ENCODE measurements around the gene DSCAML1. TPM values are rescaled to one million over a fixed set of nuclear protein-coding genes. Genes with fewer than 3 reads are reported as not detected.
A peak's percentile ranks its signal among the peaks of the same experiment; 100 is the strongest.

The DSCAML1 gene
- total and polyA plus RNA-seq, 2 of the 8 experiments (the other 6 are each of a cell fraction or from before 2014, with no cell fraction given), result 0.19 to 0.24 TPM

GRCh38 chr11:117442869-117443239, 354.2 kb downstream of the DSCAML1 start:
- DNase-seq (ENCODE audit: low read depth in 1 of 2, low spot score in 2 of 2), result no peak

More at GRCh38 chr11:117442869-117443239, 354.2 kb downstream of the DSCAML1 start:
- Histone ChIP-seq H3K36me3 (ENCODE audit: control insufficient read depth in 2 of 4, insufficient read depth in 4 of 4, low read length in 3 of 4) (no peaks in the 10 kb centered on the region), H3K79me1 (ENCODE audit: low read depth, low read length) (no peaks in the 10 kb centered on the region), H3K18ac (ENCODE audit: extremely low read depth, low read length) (peak overlapping the region; percentile 32; the same call in 1 of the 2 replicates), H2BK120ac (replicated peaks; ENCODE audit: low read depth, low read length) (no peak overlapping the region), H3K23me2 (ENCODE audit: low read depth, low read length) (peaks cover 3% of the 10 kb centered on the region; the same call in 1 of the 2 replicates), H2BK15ac (ENCODE audit: low read length) (no peak overlapping the region), H3K9ac (replicated peaks in 1 of 4; ENCODE audit: extremely low read depth in 1 of 4, low read depth in 3 of 4, low read length in 3 of 4) (no peak overlapping the region), H2BK5ac (ENCODE audit: low read depth, low read length) (no peak overlapping the region), H3K27ac (ENCODE audit: low read depth, low read length) (no peak overlapping the region), H4K8ac (ENCODE audit: extremely low read depth, insufficient read depth, low read length) (peak overlapping the region; percentile 45; the same call in 1 of the 2 replicates), H3K4me3 (ENCODE audit: extremely low read depth in 1 of 4, insufficient read depth in 2 of 4, low read depth in 3 of 4, low read length in 4 of 4) (no peak overlapping the region), H3K9me3 (ENCODE audit: insufficient read depth in 2 of 2, low read depth in 1 of 2, low read length in 1 of 2) (no peaks in the 10 kb centered on the region), H3K23ac (ENCODE audit: insufficient read length) (no peak overlapping the region), H3K79me2 (ENCODE audit: control insufficient read depth in 1 of 2, insufficient read depth in 2 of 2, low read length in 2 of 2) (no peaks in the 10 kb centered on the region; a peak in 1 of 4 replicates), H2BK20ac (ENCODE audit: low read length) (no peak overlapping the region), H2AFZ (ENCODE audit: low read length) (no peak overlapping the region), H3K27me3 (replicated peaks in 1 of 4; ENCODE audit: control insufficient read depth in 3 of 4, extremely low read depth in 1 of 4, insufficient read depth in 3 of 4, low read length in 3 of 4) (peaks cover 0 to 3% (median 0%) of the 10 kb centered on the region in 4 experiments; a peak in 2 of 7 replicates), H2AK5ac (ENCODE audit: low read depth, low read length) (no peak overlapping the region), H3K4ac (replicated peaks; ENCODE audit: insufficient read length, low read depth, low read length) (no peak overlapping the region), H3K4me1 (replicated peaks in 1 of 4; ENCODE audit: control insufficient read depth in 3 of 4, insufficient read depth in 4 of 4, low read length in 3 of 4) (peaks cover 0 to 9% (median 3%) of the 10 kb centered on the region in 4 experiments; a peak in 5 of 7 replicates), H2BK12ac (ENCODE audit: low read depth, low read length) (no peak overlapping the region), H4K91ac (replicated peaks; ENCODE audit: insufficient read length, low read length) (no peak overlapping the region), H4K20me1 (replicated peaks in 1 of 2; ENCODE audit: control insufficient read depth in 1 of 2, insufficient read depth in 2 of 2, low read length in 2 of 2) (peaks cover 0 to 5% of the 10 kb centered on the region in 2 experiments), H3K4me2 (ENCODE audit: insufficient read depth in 1 of 2, low read depth in 2 of 2, low read length in 2 of 2) (no peak overlapping the region), H4K5ac (ENCODE audit: insufficient read length, low read depth, low read length) (no peak overlapping the region), H3K14ac (ENCODE audit: insufficient read length) (no peak overlapping the region), H3K56ac (replicated peaks; ENCODE audit: insufficient read length, low read depth, low read length) (no peak overlapping the region)
- FAIRE-seq, result no peak
- ChIA-PET POLR2A (ENCODE audit: partially characterized antibody) (interaction anchor here (0.5 to 1.4 kb wide), 2 partner anchors 14 to 108 kb away, joined by 4 read pairs; no protein-coding TSS in a partner anchor), CTCF (ENCODE audit: partially characterized antibody) (interaction anchor here (0.6 to 6.5 kb wide), 56 partner anchors 10 to 504 kb away, joined by 3 to 75 read pairs (median 5); no protein-coding TSS in a partner anchor)
- TF ChIP-seq SUZ12 (IDR thresholded peaks at IDR 0.05; ENCODE audit: low read length), result no peak
- WGBS, 2 experiments (ENCODE audit: extremely low coverage in 1 of 2, insufficient coverage in 1 of 2, insufficient read length in 1 of 2, insufficient replicate concordance in 2 of 2, low coverage in 1 of 2, low lambda C conversion rate in 2 of 2, missing lambda C conversion rate in 1 of 2), result 86% methylated on average over 12 of the region's 12 CpGs; no CpG with 5 or more reads in 1 of the 2 experiments

All from H1 (cell line).